Neural cell (in vitro differentiated cells): ENCODE measurements around the gene TSEN54. TPM values are rescaled to one million over a fixed set of nuclear protein-coding genes. Genes with fewer than 3 reads are reported as not detected.

Experiments
- H2AFZ ChIP-seq: fragments of 200-600, 300-800 bp; sonication (generic), shearing (Covaris generic); 2 replicates; pipeline ENCODE4 v1.6.0; 2014; ENCODE audit warnings: low read depth, mild to moderate bottlenecking, antibody characterized with exemption, low read length, moderate library complexity
- H3F3A ChIP-seq: fragments of 200-600 bp; shearing (Covaris generic); 2 replicates; pipeline ENCODE4 v1.6.1; 2016; ENCODE audit warnings: mild to moderate bottlenecking, moderate library complexity, mixed read lengths, antibody characterized with exemption, low read length; ENCODE audit not compliant: insufficient read depth, poor library complexity, severe bottlenecking
- H3K27ac ChIP-seq: fragments of 200-600, 300-800 bp; sonication (generic), shearing (Covaris generic); 2 replicates; pipeline ENCODE4 v1.5.1; 2014; ENCODE audit warnings: mild to moderate bottlenecking, low read length, moderate library complexity
- H3K27me3 ChIP-seq: fragments of 300-800, 200-600 bp; sonication (generic), shearing (Covaris generic); 2 replicates; pipeline ENCODE4 v1.6.0; 2014; ENCODE audit warnings: mild to moderate bottlenecking, low read depth, low read length, moderate library complexity; ENCODE audit not compliant: insufficient read depth
- H3K36me3 ChIP-seq: fragments of 300-800, 200-600 bp; sonication (generic), shearing (Covaris generic); 2 replicates; pipeline ENCODE4 v1.5.1; 2014; ENCODE audit warnings: mild to moderate bottlenecking, antibody characterized with exemption, low read length, moderate library complexity; ENCODE audit not compliant: insufficient read depth
- H3K4me2 ChIP-seq: fragments of 300-800, 200-600 bp; sonication (generic), shearing (Covaris generic); 2 replicates; pipeline ENCODE4 v1.6.0; 2014; ENCODE audit warnings: mild to moderate bottlenecking, low read length
- H3K4me3 ChIP-seq: fragments of 300-800, 200-600 bp; sonication (generic), shearing (Covaris generic); 2 replicates; pipeline ENCODE4 v1.5.1; 2014; ENCODE audit warnings: mild to moderate bottlenecking, low read length, moderate library complexity
- H3K79me2 ChIP-seq: fragments of 200-600 bp; shearing (Covaris generic); replicated peaks from 2 replicates; pipeline ENCODE4 v1.6.0; 2014; ENCODE audit warnings: mild to moderate bottlenecking, low read length, moderate library complexity; ENCODE audit not compliant: insufficient read depth
- H3K9ac ChIP-seq: fragments of 300-800, 200-600 bp; sonication (generic), shearing (Covaris generic); 2 replicates; pipeline ENCODE4 v1.6.1; 2016; ENCODE audit warnings: mild to moderate bottlenecking, low read length, mixed read lengths
- H3K9me2 ChIP-seq: fragments of 200-600 bp; shearing (Covaris generic); 2 replicates; pipeline ENCODE4 v1.6.1; 2016; ENCODE audit warnings: mild to moderate bottlenecking, low read length, mixed read lengths; ENCODE audit not compliant: insufficient read depth
- H3K9me3 ChIP-seq: fragments of 200-600, 300-800 bp; sonication (generic), shearing (Covaris generic); 2 replicates; pipeline ENCODE4 v1.6.1; 2016; ENCODE audit warnings: mild to moderate bottlenecking, mixed run types, low read length, moderate library complexity, mixed read lengths
- H4K20me1 ChIP-seq: fragments of 200-600 bp; shearing (Covaris generic); 2 replicates; pipeline ENCODE4 v1.6.1; 2016; ENCODE audit warnings: mild to moderate bottlenecking, mixed run types; ENCODE audit not compliant: insufficient read depth
- CTCF ChIP-seq: fragments of 450-650 bp; IDR thresholded peaks from 2 replicates; pipeline ENCODE4 v1.5.1; 2014; ENCODE audit warnings: antibody characterized with exemption, mild to moderate bottlenecking, moderate library complexity; ENCODE audit not compliant: poor library complexity, severe bottlenecking
- EP300 ChIP-seq: fragments of 450-650 bp; conservative IDR thresholded peaks from 2 replicates; pipeline ENCODE4 v1.6.1; 2014; ENCODE audit warnings: antibody characterized with exemption, mild to moderate bottlenecking, moderate library complexity; ENCODE audit not compliant: poor library complexity, severe bottlenecking
- EZH2 ChIP-seq: fragments of 200-600, 300-800 bp; shearing (Covaris generic), sonication (generic); IDR thresholded peaks from 2 replicates; pipeline ENCODE4 v1.6.1; 2014; ENCODE audit warnings: antibody characterized with exemption, low read length, borderline replicate concordance, mild to moderate bottlenecking; ENCODE audit not compliant: insufficient read depth, poor library complexity, severe bottlenecking
- MXI1 ChIP-seq: fragments of 450-650 bp; conservative IDR thresholded peaks from 2 replicates; pipeline ENCODE4 v1.6.1; 2014; ENCODE audit warnings: antibody characterized with exemption, mild to moderate bottlenecking; ENCODE audit not compliant: poor library complexity, severe bottlenecking
- POLR2AphosphoS5 ChIP-seq: IDR thresholded peaks from 2 replicates; pipeline ENCODE4 v1.6.1; 2012
- RAD21 ChIP-seq: fragments of 450-650 bp; conservative IDR thresholded peaks from 2 replicates; pipeline ENCODE4 v1.6.1; 2014; ENCODE audit warnings: antibody characterized with exemption, mild to moderate bottlenecking, moderate library complexity
- REST ChIP-seq: IDR thresholded peaks from 2 replicates; pipeline ENCODE4 v1.6.1; 2012; ENCODE audit warnings: borderline replicate concordance
- SMC3 ChIP-seq: fragments of 450-650 bp; conservative IDR thresholded peaks from 2 replicates; pipeline ENCODE4 v1.6.1; 2014; ENCODE audit warnings: antibody characterized with exemption, mild to moderate bottlenecking, moderate library complexity; ENCODE audit not compliant: poor library complexity
- TAF1 ChIP-seq: IDR thresholded peaks from 2 replicates; pipeline ENCODE4 v1.6.1; 2012; ENCODE audit warnings: low read depth
- polyA plus RNA-seq: library from polyadenylated mRNA; depleted of rRNA; stranded (reverse); fragments of >200 nt; gene quantifications from 2 replicates; pipeline ENCODE4 v1.2.3, GENCODE V29; 2014

Gene TSEN54
- polyA plus RNA-seq, 1 donor from 2014 or later: 32.2 TPM

GRCh38 chr17:75547091-75547490 lies 30.8 kb downstream of the TSEN54 start:
- TF ChIP-seq EZH2 (no peak), POLR2AphosphoS5 (no peak), CTCF (no peak), EP300 (no peak), MXI1 (no peak), REST (no peak), RAD21 (no peak), SMC3 (no peak), TAF1 (no peak)
- H3K27me3 ChIP-seq: no peaks in the 10 kb centered on the region
- no peaks in the 10 kb centered on the region for H3F3A ChIP-seq
- no peaks in the 10 kb centered on the region for H3K36me3 ChIP-seq
- H3K4me2 ChIP-seq: no peak overlapping the region
- H3K4me3 ChIP-seq: no peak overlapping the region
- no peaks in the 10 kb centered on the region for H3K9me3 ChIP-seq
- H3K27ac ChIP-seq: no peak overlapping the region
- no peaks in the 10 kb centered on the region for H3K9me2 ChIP-seq
- H3K79me2 ChIP-seq: no peaks in the 10 kb centered on the region
- no peak overlapping the region for H2AFZ ChIP-seq
- no peak overlapping the region for H3K9ac ChIP-seq
- H4K20me1 ChIP-seq: no peaks in the 10 kb centered on the region

GRCh38 chr17:75548813-75549212 lies 32.5 kb downstream of the TSEN54 start:
- no peaks in the 10 kb centered on the region for H3K79me2 ChIP-seq
- H3K9me3 ChIP-seq: no peaks in the 10 kb centered on the region
- no peak overlapping the region for H3K4me3 ChIP-seq
- H3K27me3 ChIP-seq: no peaks in the 10 kb centered on the region
- H3K36me3 ChIP-seq: no peaks in the 10 kb centered on the region
- no peak for TF ChIP-seq MXI1
- TF ChIP-seq POLR2AphosphoS5: no peak
- no peak for TF ChIP-seq REST
- TF ChIP-seq EZH2: no peak
- TF ChIP-seq SMC3: no peak
- no peak for TF ChIP-seq EP300
- no peak for TF ChIP-seq CTCF
- TF ChIP-seq RAD21: no peak
- TF ChIP-seq TAF1: no peak
- H3K4me2 ChIP-seq: no peak overlapping the region
- H3K9me2 ChIP-seq: no peaks in the 10 kb centered on the region
- H4K20me1 ChIP-seq: no peaks in the 10 kb centered on the region
- no peak overlapping the region for H3K9ac ChIP-seq
- no peak overlapping the region for H3K27ac ChIP-seq
- H2AFZ ChIP-seq: no peak overlapping the region
- no peaks in the 10 kb centered on the region for H3F3A ChIP-seq
